ENCODE data around the gene EMCN.
"Not testable (repeated sequence)": the region's sequence is repeated elsewhere in the genome, so short reads cannot be mapped to it uniquely, and the experiment has no call there.

Gene EMCN

DNA sequence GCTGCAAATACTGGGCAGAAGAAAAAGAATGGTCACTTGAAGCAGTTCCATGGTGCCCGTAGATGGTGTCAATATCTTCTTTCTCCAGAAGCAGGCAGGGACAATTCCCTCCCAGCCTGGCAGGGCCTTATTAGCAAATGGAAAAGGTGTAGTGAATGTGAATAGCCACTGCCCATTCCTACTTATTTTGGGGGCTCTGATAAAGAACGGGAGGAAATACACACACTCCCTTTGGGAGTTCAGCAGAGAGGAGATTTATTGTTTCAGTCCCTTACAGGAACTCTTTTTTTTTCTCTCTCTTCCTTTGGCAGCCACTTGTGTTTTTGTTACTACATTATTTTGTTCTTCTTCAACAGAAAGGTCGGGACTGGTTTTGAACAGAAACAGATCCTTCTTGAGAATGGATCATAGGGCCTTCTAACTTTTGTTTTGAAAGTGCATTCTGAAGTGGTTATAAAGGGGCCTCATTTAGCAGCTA lies at the start of gene EMCN:
EMCN (minus strand) TSS at position 159 of the 478 bp plus-strand sequence; CDS start at position 51, 108 bp downstream.
- no peak for DNase-seq

DNA sequence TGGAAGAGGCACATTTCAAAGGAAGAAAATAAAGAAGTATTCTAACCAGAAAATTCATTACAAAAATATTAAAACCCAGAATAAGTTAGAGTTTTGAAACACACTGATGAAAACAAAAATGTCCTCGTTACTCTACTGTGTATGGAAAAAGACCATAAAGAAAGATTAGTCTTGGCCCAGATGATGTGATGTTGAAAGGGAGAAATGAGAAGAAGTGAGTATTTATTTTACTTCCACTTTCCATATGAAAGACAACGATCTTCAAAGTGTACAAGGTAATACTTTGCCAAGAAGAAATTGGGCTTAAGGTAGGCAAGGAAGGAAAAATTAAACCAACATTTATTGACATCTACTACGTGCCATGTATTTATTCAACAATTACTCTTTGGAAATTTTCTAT lies 48.6 kb upstream of the EMCN start:
- DNase-seq = no peak

DNA sequence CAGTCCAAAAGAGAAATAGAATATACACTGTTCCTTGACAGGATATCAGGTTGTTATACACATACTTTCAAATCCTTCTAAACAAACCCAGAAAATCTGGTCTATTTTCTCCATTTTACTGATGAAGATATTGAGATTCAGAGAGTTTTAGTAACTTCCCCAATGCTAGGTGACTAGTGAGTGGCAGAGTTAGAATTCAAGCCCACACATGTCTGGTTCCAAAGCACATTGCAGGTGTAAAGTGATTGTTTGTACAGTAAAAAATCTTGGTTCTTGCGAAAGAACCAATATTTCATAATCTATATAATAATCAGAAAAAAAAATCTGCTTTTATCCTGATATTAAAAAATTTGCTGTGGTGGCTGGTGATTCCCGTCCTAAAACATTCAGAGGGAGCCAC lies 39.5 kb upstream of the EMCN start:
- no peak for DNase-seq

DNA sequence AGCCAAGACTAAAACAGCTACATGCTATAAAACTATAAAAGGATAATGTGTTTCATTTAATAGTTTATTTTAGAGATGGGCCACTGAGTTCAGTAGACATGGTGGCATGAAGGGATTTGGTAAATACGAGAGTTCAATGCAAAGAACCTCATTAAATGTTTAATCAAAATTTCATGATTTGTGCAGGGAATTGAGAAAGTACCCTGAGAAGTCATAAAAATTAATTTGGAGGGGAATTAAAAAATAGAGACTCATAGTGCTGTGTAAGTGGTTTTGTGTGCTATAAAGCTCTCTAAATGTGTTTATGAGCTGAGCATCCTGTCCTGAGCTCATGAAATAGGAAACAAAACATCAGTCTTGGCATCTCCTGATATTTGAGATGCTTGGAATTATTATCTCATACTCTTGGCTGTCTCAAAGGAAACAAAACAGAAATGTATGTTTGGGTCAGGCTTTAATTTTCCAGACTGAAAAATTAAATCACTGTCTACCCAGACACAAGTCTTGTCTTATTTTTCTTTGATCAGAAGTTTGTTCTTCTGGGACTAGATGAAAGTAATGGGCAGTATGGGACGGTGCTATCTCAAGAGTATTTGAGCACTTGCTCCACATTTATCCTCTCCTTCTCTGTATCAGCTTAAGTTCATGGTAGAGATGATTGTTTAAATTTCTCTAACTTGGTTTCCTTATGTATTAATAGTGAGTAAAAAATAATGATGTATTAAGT lies 38.0 kb upstream of the EMCN start:
- DNase-seq = no peak

GRCh38 chr4:100548200-100548560 lies 30.4 kb upstream of the EMCN start:
- no peak for DNase-seq

- no peak for DNase-seq
These were observed 29.8 kb upstream of the EMCN start for GRCh38 chr4:100547541-100548199.

- no peak for DNase-seq
These were observed 27.6 kb upstream of the EMCN start for GRCh38 chr4:100545427-100545826.

GRCh38 chr4:100540131-100540530 lies 22.3 kb upstream of the EMCN start:
- no peak for DNase-seq

- no peak for DNase-seq
These were observed 21.9 kb upstream of the EMCN start for GRCh38 chr4:100539706-100540105.

DNA sequence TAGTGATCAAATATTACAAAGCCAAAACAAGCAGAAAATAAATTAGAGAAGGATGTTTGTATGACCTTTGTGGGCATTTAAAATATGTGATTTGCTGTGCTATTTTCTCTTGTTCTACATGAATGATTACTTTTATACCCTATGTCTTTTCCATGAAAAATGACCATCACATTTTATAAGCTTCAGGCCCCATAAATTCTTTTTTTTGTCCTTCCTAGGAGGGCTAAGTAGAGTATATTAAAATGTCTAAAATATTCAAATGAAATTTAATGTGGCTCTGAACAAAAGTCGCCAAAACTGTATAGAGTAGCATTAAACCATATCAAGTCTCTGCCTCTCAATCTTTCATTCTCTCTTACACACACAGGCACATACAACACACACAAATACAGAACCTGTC lies 15.9 kb upstream of the EMCN start:
- no peak for DNase-seq

DNA sequence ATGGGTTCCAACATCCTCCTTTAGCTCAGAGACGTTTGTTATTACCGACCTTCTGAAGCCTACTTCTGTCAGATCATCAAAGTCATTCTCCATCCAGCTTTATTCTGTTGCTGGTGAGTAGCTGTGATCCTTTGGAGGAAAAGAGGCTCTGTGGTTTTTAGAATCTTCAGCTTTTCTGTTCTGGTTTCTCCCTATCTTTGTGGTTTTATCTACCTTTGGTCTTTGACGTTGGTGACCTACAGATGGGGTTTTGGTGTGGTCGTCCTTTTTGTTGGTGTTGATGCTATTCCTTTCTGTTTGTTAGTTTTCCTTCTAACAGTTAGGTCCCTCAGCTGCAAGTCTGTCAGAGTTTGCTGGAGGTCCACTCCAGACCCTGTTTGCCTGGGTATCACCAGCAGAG lies 12.3 kb upstream of the EMCN start:
- DNase-seq = not testable (repeated sequence)

DNA sequence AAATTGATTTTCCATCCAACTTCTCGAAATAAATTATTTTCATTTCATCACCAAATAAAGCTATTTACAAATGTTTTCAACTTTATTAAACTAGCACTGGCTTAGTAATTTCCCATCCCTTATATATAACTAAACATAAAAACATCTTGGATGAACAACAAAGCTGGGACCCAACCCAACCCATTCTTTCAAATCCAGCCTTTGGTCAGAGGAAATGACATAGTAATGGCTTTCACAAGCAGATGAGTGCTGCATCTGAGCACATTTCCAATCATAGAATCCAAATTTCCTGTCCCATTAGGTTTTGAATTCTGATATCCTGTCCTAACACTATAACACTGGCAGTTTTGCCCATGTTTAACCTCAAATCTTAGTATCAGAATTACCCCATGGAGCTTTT lies 7.9 kb upstream of the EMCN start:
- DNase-seq = no peak

GRCh38 chr4:100519205-100519604 lies 1.4 kb upstream of the EMCN start:
- no peak for DNase-seq

DNA sequence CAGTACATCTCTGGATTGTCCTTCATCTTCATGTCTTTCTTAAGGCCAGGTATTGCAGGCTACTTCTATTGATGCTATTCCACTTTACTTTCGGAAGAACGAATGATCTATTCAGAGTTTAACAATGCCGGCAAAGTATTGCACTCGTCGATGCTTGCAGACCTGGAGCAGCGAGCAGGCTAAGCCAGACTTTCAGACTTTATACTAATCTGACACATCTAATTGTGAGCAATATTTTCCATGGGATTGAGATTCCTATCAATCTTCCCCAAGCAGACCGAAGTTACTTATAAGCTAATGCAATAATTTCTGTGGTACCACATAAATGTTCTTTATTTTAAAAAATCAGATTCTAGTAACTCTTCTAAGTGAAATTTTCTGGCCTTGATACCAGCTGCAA lies 1.6 kb downstream of the EMCN start:
- no peak for DNase-seq

DNA sequence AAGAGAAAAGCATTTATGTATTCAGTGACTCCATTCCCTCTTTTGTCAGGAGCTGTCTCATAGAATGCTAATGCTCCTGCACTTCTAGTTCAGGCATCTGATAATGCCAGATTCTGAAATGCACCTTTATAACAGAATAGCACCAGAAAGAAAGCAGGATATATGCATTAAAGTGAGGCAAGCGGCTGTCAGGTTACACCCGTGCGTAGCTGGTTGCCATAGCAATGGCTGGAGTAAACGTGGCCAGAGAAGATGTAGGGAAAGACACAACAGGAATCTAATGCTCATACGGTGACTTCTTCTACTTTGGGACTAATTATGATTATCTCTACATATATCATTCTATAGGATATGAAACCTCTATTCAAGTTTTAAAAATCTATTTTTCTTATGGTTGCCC lies 5.9 kb downstream of the EMCN start:
- no peak for DNase-seq

- DNase-seq = no peak
These were observed 7.3 kb downstream of the EMCN start for GRCh38 chr4:100510551-100510950.

- DNase-seq = no peak
These were observed 8.4 kb downstream of the EMCN start for GRCh38 chr4:100509386-100509785.

GRCh38 chr4:100508691-100509090 lies 9.1 kb downstream of the EMCN start:
- DNase-seq = no peak

GRCh38 chr4:100504086-100504874 lies 13.5 kb downstream of the EMCN start:
- DNase-seq = no peak

- no peak for DNase-seq
These were observed 20.0 kb downstream of the EMCN start for GRCh38 chr4:100497791-100498190.

- DNase-seq = no peak
These were observed 22.7 kb downstream of the EMCN start for GRCh38 chr4:100495074-100495473.

DNA sequence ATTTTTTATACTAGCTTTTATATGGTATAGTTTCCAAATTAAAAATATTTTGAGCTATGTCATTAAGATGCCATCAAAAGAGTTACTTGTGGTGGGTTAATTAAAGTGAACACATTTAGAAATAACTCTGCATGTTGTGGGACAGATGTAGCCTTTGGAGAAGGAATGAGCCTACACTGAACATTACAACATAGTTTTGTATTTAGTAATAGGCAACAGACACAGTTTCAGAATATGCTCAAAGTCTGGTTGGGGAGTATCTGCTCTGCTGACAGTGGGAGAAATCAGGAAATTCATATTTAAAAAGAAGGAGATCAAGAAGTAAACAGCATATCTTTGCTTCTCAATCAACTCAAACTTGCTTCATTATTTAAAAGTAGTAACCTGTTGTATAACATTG lies 23.7 kb downstream of the EMCN start:
- no peak for DNase-seq

DNA sequence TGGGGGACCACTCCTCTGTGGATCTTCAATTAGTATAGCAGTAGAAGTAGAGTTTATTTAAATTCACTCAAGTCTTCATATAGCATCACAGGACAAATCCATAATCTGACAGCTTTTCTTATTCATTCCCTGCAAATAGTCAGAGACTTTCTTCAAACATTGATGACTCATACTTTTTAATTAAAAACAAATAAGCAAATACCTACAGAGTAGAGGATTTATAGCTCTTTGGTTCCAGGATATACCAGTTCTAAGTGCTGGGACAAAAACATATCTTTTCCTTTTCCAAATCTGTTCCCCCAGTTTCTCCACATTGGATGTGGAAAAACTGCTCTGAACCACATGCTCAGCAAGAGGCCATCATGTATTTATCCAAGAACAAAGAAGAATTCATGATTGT lies 24.1 kb downstream of the EMCN start:
- no peak for DNase-seq

DNA sequence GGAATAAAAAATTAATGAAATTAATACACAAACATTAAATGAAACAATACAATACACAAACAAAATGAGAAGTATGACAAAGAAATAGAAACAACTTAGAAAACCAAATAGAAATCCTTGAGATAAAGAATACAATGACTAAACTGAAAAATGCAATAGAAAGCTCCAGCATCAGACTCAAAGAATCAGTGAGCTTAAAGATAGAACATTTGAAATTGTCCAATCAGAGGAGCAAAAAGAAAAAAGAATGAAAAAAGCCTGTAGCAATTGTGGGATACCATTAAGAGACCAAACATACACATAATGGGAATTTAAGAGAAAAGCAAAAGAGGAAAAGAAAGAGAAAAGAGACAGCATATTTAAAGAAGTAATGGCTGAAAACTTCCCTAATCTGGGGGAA lies 25.7 kb downstream of the EMCN start:
- DNase-seq = no peak
